BLaER1 treated with 17β-estradiol and CSF1 and Interleukin-3, amounts not matched to agents 10 nM and 100 nM (cell line): ENCODE measurements around the gene PAQR8.
A peak's percentile ranks its signal among the peaks of the same experiment; 100 is the strongest.

Experiments used
- H3K27ac ChIP-seq, 11 experiments: shearing (Covaris generic); formaldehyde crosslinking; 2 replicates each; pipeline ENCODE4 v1.8.1; 2022
- H3K27me3 ChIP-seq, 11 experiments: shearing (Covaris generic); formaldehyde crosslinking; 2 replicates each; pipeline ENCODE4 v1.8.1; 2022
- H3K36me3 ChIP-seq, 11 experiments: shearing (Covaris generic); formaldehyde crosslinking; 2 replicates each; pipeline ENCODE4 v1.8.1; 2022
- H3K4me1 ChIP-seq, 10 experiments: shearing (Covaris generic); formaldehyde crosslinking; 2 replicates each; pipeline ENCODE4 v1.8.1; 2022
- H3K4me2 ChIP-seq, 11 experiments: shearing (Covaris generic); formaldehyde crosslinking; 2 replicates each; pipeline ENCODE4 v1.8.1; 2022
- H3K4me3 ChIP-seq, 10 experiments: shearing (Covaris generic); formaldehyde crosslinking; 2 replicates each; pipeline ENCODE4 v1.8.1; 2022
- H3K9ac ChIP-seq, 11 experiments: shearing (Covaris generic); formaldehyde crosslinking; 2 replicates each; pipeline ENCODE4 v1.8.1; 2022
- H3K9me3 ChIP-seq, 11 experiments: shearing (Covaris generic); formaldehyde crosslinking; replicated peaks in 1 of 11; 2 replicates each; pipeline ENCODE4 v1.8.1; 2022
- H4K20me1 ChIP-seq, 11 experiments: shearing (Covaris generic); formaldehyde crosslinking; 2 replicates each; pipeline ENCODE4 v1.8.1; 2022
- Cebpa-rat ChIP-seq, 11 experiments: shearing (Covaris generic); IDR thresholded peaks; 2 replicates each; pipeline ENCODE4 v1.8.1; 2022

Gene PAQR8

DNA sequence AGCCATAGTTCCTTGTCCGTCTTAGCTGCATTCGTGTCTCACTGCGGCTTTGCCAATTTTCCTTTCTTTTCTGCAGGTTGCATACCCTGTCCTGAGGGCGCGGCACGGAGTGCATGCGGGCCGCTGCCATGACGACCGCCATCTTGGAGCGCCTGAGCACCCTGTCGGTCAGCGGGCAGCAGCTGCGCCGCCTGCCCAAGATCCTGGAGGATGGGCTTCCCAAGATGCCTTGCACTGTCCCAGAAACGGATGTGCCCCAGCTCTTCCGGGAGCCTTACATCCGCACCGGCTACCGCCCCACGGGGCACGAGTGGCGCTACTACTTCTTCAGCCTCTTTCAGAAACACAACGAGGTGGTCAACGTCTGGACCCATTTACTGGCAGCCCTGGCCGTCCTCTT lies 41.1 kb downstream of the PAQR8 start:
- Histone ChIP-seq H3K9ac (no peak overlapping the region), H4K20me1 (peaks cover 0 to 28% (median 0%) of the 10 kb centered on the region in 11 experiments; a peak in 4 of 22 replicates), H3K9me3 (0 out of 22 replicates have a peak, but pooled peaks cover 0 to 4% (median 0%) of the 10 kb centered on the region in 11 experiments), H3K36me3 (peaks cover 18 to 33% (median 26%) of the 10 kb centered on the region in 11 experiments), H3K27ac (no peak overlapping the region), H3K4me1 (peaks cover 7 to 13% (median 8%) of the 10 kb centered on the region in 10 experiments), H3K27me3 (no peaks in the 10 kb centered on the region), H3K4me2 (no peak overlapping the region), H3K4me3 (no peak overlapping the region)
- no peak for TF ChIP-seq Cebpa-rat (IDR thresholded peaks at IDR 0.05)

- H4K20me1 ChIP-seq: peaks cover 0 to 34% (median 0%) of the 10 kb centered on the region in 11 experiments; a peak in 4 of 22 replicates
Observed at GRCh38 chr6:52403627-52404026, 41.7 kb downstream of the PAQR8 start.

GRCh38 chr6:52405243-52405642 lies 43.3 kb downstream of the PAQR8 start:
- peaks cover 18 to 33% (median 26%) of the 10 kb centered on the region in 11 experiments for H3K36me3 ChIP-seq
- no peak for TF ChIP-seq Cebpa-rat (IDR thresholded peaks at IDR 0.05)
- no peaks in the 10 kb centered on the region for H3K27me3 ChIP-seq
- H3K9ac ChIP-seq: no peak overlapping the region
- 0 out of 22 replicates have a peak, but pooled peaks cover 0 to 4% (median 0%) of the 10 kb centered on the region in 11 experiments for H3K9me3 ChIP-seq
- H3K4me2 ChIP-seq: no peak overlapping the region
- peaks cover 0 to 11% (median 5%) of the 10 kb centered on the region in 10 experiments; a peak in 11 of 20 replicates for H3K4me1 ChIP-seq
- peaks cover 0 to 34% (median 0%) of the 10 kb centered on the region in 11 experiments; a peak in 4 of 22 replicates for H4K20me1 ChIP-seq
- H3K4me3 ChIP-seq: no peak overlapping the region
- H3K27ac ChIP-seq: no peak overlapping the region

More at GRCh38 chr6:52403627-52404026, 41.7 kb downstream of the PAQR8 start:
- 0 out of 22 replicates have a peak, but pooled peaks cover 0 to 4% (median 0%) of the 10 kb centered on the region in 11 experiments for H3K9me3 ChIP-seq
- H3K27ac ChIP-seq: no peak overlapping the region
- peaks cover 18 to 33% (median 26%) of the 10 kb centered on the region in 11 experiments for H3K36me3 ChIP-seq
- no peaks in the 10 kb centered on the region for H3K27me3 ChIP-seq
- H3K4me1 ChIP-seq: peaks cover 2 to 7% (median 3%) of the 10 kb centered on the region in 10 experiments; a peak in 12 of 20 replicates
- no peak overlapping the region for H3K4me3 ChIP-seq
- H3K9ac ChIP-seq: no peak overlapping the region
- TF ChIP-seq Cebpa-rat (IDR thresholded peaks at IDR 0.05): no peak
- no peak overlapping the region for H3K4me2 ChIP-seq

DNA sequence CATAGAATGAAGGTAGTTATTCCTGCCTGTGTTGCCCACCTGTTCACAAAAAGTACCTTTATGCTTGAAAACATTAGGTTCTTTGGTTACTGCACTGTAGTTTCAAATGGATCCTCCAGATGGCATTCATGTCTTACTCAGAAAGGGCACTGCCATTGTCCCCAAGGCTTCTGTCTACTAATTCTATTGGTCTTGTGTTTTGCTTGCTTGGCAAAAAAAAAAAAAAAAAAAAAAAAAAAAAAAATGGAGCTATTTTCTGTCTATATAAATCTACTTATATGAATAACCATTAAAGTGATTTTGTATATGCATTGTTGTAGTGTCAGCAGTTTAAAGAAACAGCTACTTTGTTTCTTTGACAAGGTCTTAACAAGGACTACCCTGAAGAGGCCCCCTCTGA lies 45.5 kb downstream of the PAQR8 start:
- Histone ChIP-seq H4K20me1 (peaks cover 0 to 30% (median 0%) of the 10 kb centered on the region in 11 experiments; a peak in 3 of 22 replicates), H3K4me2 (no peak overlapping the region), H3K27me3 (no peaks in the 10 kb centered on the region), H3K9me3 (0 out of 22 replicates have a peak, but pooled peaks cover 0 to 4% (median 0%) of the 10 kb centered on the region in 11 experiments), H3K4me1 (peaks cover 0 to 11% (median 5%) of the 10 kb centered on the region in 10 experiments; a peak in 11 of 20 replicates), H3K9ac (no peak overlapping the region), H3K4me3 (no peak overlapping the region), H3K36me3 (peaks cover 18 to 32% (median 26%) of the 10 kb centered on the region in 11 experiments), H3K27ac (no peak overlapping the region)
- TF ChIP-seq Cebpa-rat (IDR thresholded peaks at IDR 0.05): no peak

GRCh38 chr6:52409499-52409898 lies 47.5 kb downstream of the PAQR8 start:
- Histone ChIP-seq H3K36me3 (peaks cover 2 to 11% (median 7%) of the 10 kb centered on the region in 11 experiments; a peak in 15 of 22 replicates), H3K27ac (no peak overlapping the region), H3K4me2 (peak overlapping the region in 8 of 11 experiments; percentile 7 to 21 (median 10); a peak in 6 of 22 replicates), H3K9ac (no peak overlapping the region), H3K4me3 (no peak overlapping the region), H3K4me1 (peaks cover 0 to 11% (median 5%) of the 10 kb centered on the region in 10 experiments; a peak in 11 of 20 replicates), H4K20me1 (peaks cover 0 to 30% (median 0%) of the 10 kb centered on the region in 11 experiments; a peak in 3 of 22 replicates), H3K27me3 (no peaks in the 10 kb centered on the region), H3K9me3 (no peaks in the 10 kb centered on the region)
- TF ChIP-seq Cebpa-rat (IDR thresholded peaks at IDR 0.05): 0 out of 22 replicates have a peak, but pooled peaks of 1 of the 11 experiments have one; percentile 22

DNA sequence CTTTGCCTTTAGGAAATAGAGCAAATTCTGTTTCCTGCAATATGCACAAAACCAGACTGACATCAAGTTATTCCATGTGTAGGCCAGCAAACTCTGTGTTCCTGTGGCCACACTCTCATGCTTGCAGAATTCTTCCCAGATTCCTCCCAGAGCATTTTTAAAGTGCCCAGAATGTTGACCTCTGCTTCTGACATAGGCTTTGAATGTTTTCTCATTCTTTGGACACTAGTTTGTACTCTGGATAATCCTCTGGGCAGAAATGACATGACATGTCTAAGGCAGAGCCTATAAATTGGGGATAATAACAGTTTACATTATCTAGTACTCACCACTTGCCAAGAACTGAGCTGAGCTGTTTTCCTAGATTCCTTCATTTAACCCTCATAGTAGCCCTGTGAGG lies 49.0 kb downstream of the PAQR8 start:
- no peaks in the 10 kb centered on the region for H3K36me3 ChIP-seq
- no peaks in the 10 kb centered on the region for H3K9me3 ChIP-seq
- H3K27ac ChIP-seq: no peak overlapping the region
- no peak for TF ChIP-seq Cebpa-rat (IDR thresholded peaks at IDR 0.05)
- H3K4me1 ChIP-seq: peaks cover under 1 to 19% (median 8%) of the 10 kb centered on the region in 10 experiments; a peak in 19 of 20 replicates
- H3K4me3 ChIP-seq: no peak overlapping the region
- no peak overlapping the region for H3K4me2 ChIP-seq
- peaks cover 0 to 17% (median 0%) of the 10 kb centered on the region in 11 experiments; a peak in 2 of 22 replicates for H4K20me1 ChIP-seq
- H3K9ac ChIP-seq: no peak overlapping the region
- no peaks in the 10 kb centered on the region for H3K27me3 ChIP-seq

DNA sequence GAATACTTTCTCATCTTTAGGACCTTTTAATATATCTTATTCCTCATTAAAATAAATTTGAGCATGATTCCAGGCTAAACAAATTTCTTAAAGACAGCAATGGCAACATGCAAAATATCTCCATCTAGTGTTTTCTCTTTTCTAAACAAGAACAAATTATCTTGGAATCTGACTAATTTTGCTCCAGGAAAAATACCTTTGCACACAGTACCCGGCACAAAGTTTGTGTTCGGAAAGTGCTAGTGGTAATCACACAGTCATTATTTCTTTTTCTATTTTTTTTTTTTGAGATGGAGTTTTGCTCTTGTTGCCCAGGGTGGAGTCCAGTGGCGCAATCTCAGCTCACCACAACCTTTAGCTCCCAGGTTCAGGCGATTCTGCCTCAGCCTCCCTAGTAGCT lies 50.0 kb downstream of the PAQR8 start:
- no peak for TF ChIP-seq Cebpa-rat (IDR thresholded peaks at IDR 0.05)
- no peaks in the 10 kb centered on the region for H3K36me3 ChIP-seq
- no peaks in the 10 kb centered on the region for H3K27me3 ChIP-seq
- H3K4me3 ChIP-seq: no peak overlapping the region
- no peak overlapping the region for H3K4me2 ChIP-seq
- no peak overlapping the region for H3K27ac ChIP-seq
- no peaks in the 10 kb centered on the region for H3K9me3 ChIP-seq
- H3K4me1 ChIP-seq: peaks cover 8 to 28% (median 16%) of the 10 kb centered on the region in 10 experiments
- H4K20me1 ChIP-seq: peaks cover 0 to 11% (median 0%) of the 10 kb centered on the region in 11 experiments; a peak in 2 of 22 replicates
- no peak overlapping the region for H3K9ac ChIP-seq

GRCh38 chr6:52415333-52415732 lies 53.4 kb downstream of the PAQR8 start:
- no peaks in the 10 kb centered on the region for H3K9me3 ChIP-seq
- TF ChIP-seq Cebpa-rat (IDR thresholded peaks at IDR 0.05): no peak
- peaks cover 22 to 45% (median 38%) of the 10 kb centered on the region in 10 experiments for H3K4me1 ChIP-seq
- no peak overlapping the region for H3K4me3 ChIP-seq
- peak overlapping the region in 1 of 11 experiments; percentile 51; a peak in 2 of 22 replicates for H3K4me2 ChIP-seq
- peak overlapping the region in 1 of 11 experiments; percentile 13; a peak in 1 of 22 replicates for H3K9ac ChIP-seq
- no peaks in the 10 kb centered on the region for H4K20me1 ChIP-seq
- no peak overlapping the region for H3K27ac ChIP-seq
- no peaks in the 10 kb centered on the region for H3K27me3 ChIP-seq
- H3K36me3 ChIP-seq: no peaks in the 10 kb centered on the region

DNA sequence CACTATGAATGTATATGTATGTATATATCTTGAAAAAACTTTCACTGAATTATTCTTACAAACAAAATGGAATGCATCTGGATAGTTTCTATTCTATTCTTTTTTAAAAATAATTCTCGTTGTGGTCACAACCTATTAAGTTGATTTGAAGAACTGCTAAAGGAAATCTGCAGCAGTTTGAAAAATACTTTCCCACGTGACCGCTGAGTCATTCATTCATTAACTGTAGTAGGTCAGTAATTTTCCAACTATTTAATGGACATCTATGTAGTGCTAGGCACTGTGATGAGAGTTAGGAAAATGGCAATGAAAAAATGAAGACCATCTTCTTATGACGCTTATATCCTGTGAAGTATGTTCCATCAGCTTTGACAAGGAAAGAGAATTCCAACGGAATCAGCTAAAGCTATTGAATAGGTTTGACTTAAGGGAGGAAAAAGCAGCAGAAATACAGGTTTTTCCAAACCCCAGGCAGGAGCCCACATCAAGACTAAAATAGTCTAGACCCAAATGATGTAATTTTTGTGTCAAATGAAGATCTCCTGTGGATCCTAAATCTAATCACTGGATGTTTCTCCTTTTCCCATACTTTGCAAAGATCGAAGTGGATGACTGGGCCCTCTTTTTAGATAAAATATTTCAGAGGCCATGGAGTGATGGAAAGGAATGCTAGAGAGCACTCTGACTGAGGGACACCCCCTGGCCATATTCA lies 54.1 kb downstream of the PAQR8 start:
- TF ChIP-seq Cebpa-rat (IDR thresholded peaks at IDR 0.05): no peak
- H3K4me3 ChIP-seq: no peak overlapping the region

More for the DNA sequence above, 54.1 kb downstream of the PAQR8 start:
- Histone ChIP-seq H3K36me3 (no peaks in the 10 kb centered on the region), H4K20me1 (no peaks in the 10 kb centered on the region), H3K27ac (no peak overlapping the region), H3K9ac (peak overlapping the region in 1 of 11 experiments; percentile 13; a peak in 2 of 22 replicates), H3K9me3 (no peaks in the 10 kb centered on the region), H3K27me3 (no peaks in the 10 kb centered on the region), H3K4me1 (peaks cover 28 to 52% (median 45%) of the 10 kb centered on the region in 10 experiments), H3K4me2 (peak overlapping the region in 5 of 11 experiments; percentile 1 to 51 (median 17); a peak in 5 of 22 replicates)
